C4-2B (cell line): Measurements from ENCODE around the gene CHTOP.

ENCODE experiments used
- CTCF ChIP-seq: fragments of 450-650 bp; conservative IDR thresholded peaks from 2 replicates; pipeline ENCODE4 v1.5.1; 2017; ENCODE audit warnings: mild to moderate bottlenecking
- ZFX ChIP-seq: fragments of 450-650 bp; IDR thresholded peaks from 2 replicates; pipeline ENCODE4 v1.6.1; 2017

GRCh38 chr1:153630384-153630783, 3.5 kb upstream of the CHTOP start:
- TF ChIP-seq CTCF: no peak
- no peak for TF ChIP-seq ZFX
